Measurements from ENCODE around the gene STAB2.

STAB2 gene

GRCh38 chr12:103793512-103794045 is 206.5 kb downstream of the STAB2 start:
- H3K27me3 Mint-ChIP-seq = no peaks in the 10 kb centered on the region
- no peak overlapping the region for H3K4me3 Mint-ChIP-seq
- H3K36me3 Mint-ChIP-seq (ENCODE audit: low read depth) = peaks cover 34% of the 10 kb centered on the region
- H3K27ac Mint-ChIP-seq = no peak overlapping the region
- no peaks in the 10 kb centered on the region for H3K9me3 Mint-ChIP-seq
- ATAC-seq = no peak
- H3K4me1 Mint-ChIP-seq = no peaks in the 10 kb centered on the region
- no peak for DNase-seq

GRCh38 chr12:103794309-103795213 is 207.5 kb downstream of the STAB2 start:
- no peaks in the 10 kb centered on the region for H3K27me3 Mint-ChIP-seq
- peaks cover 34% of the 10 kb centered on the region for H3K36me3 Mint-ChIP-seq (ENCODE audit: low read depth)
- no peaks in the 10 kb centered on the region for H3K9me3 Mint-ChIP-seq
- DNase-seq (no peak), ATAC-seq (no peak)
- H3K4me3 Mint-ChIP-seq = no peak overlapping the region
- H3K4me1 Mint-ChIP-seq = no peaks in the 10 kb centered on the region
- H3K27ac Mint-ChIP-seq = no peak overlapping the region

GRCh38 chr12:103798586-103798985 is 211.5 kb downstream of the STAB2 start:
- no peak overlapping the region for H3K27ac Mint-ChIP-seq
- no peaks in the 10 kb centered on the region for H3K9me3 Mint-ChIP-seq
- H3K4me1 Mint-ChIP-seq = peaks cover 3% of the 10 kb centered on the region
- H3K36me3 Mint-ChIP-seq (ENCODE audit: low read depth) = peaks cover 28% of the 10 kb centered on the region
- no peak for DNase-seq
- no peaks in the 10 kb centered on the region for H3K27me3 Mint-ChIP-seq
- no peak for ATAC-seq
- no peak overlapping the region for H3K4me3 Mint-ChIP-seq

GRCh38 chr12:103799504-103799856 is 212.4 kb downstream of the STAB2 start:
- Mint-ChIP-seq H3K27ac (no peak overlapping the region), H3K27me3 (no peaks in the 10 kb centered on the region), H3K9me3 (no peaks in the 10 kb centered on the region), H3K4me1 (peaks cover 3% of the 10 kb centered on the region), H3K36me3 (ENCODE audit: low read depth) (peaks cover 27% of the 10 kb centered on the region), H3K4me3 (no peak overlapping the region)
- DNase-seq = no peak
- no peak for ATAC-seq

- H3K27ac Mint-ChIP-seq = no peak overlapping the region
- H3K27me3 Mint-ChIP-seq = no peaks in the 10 kb centered on the region
- ATAC-seq (no peak), DNase-seq (no peak)
- H3K4me3 Mint-ChIP-seq = no peak overlapping the region
- H3K9me3 Mint-ChIP-seq = no peaks in the 10 kb centered on the region
- peaks cover 3% of the 10 kb centered on the region for H3K4me1 Mint-ChIP-seq
- peaks cover 29% of the 10 kb centered on the region for H3K36me3 Mint-ChIP-seq (ENCODE audit: low read depth)
These were observed 213.0 kb downstream of the STAB2 start for GRCh38 chr12:103799857-103800771.

GRCh38 chr12:103801709-103802585 is 214.9 kb downstream of the STAB2 start:
- H3K4me1 Mint-ChIP-seq = peaks cover 3% of the 10 kb centered on the region
- no peak overlapping the region for H3K27ac Mint-ChIP-seq
- no peak for DNase-seq
- H3K36me3 Mint-ChIP-seq (ENCODE audit: low read depth) = peaks cover 30% of the 10 kb centered on the region
- no peaks in the 10 kb centered on the region for H3K27me3 Mint-ChIP-seq
- no peaks in the 10 kb centered on the region for H3K9me3 Mint-ChIP-seq
- ATAC-seq = no peak
- H3K4me3 Mint-ChIP-seq = no peak overlapping the region

GRCh38 chr12:103802586-103802886 is 215.5 kb downstream of the STAB2 start:
- Mint-ChIP-seq H3K9me3 (no peaks in the 10 kb centered on the region), H3K4me1 (peaks cover 3% of the 10 kb centered on the region), H3K4me3 (no peak overlapping the region), H3K36me3 (ENCODE audit: low read depth) (peaks cover 30% of the 10 kb centered on the region), H3K27me3 (no peaks in the 10 kb centered on the region), H3K27ac (no peak overlapping the region)
- no peak for ATAC-seq
- no peak for DNase-seq

- H3K27me3 Mint-ChIP-seq = no peaks in the 10 kb centered on the region
- H3K9me3 Mint-ChIP-seq = no peaks in the 10 kb centered on the region
- no peak overlapping the region for H3K27ac Mint-ChIP-seq
- ATAC-seq = no peak
- DNase-seq = no peak
- H3K4me1 Mint-ChIP-seq = peaks cover 3% of the 10 kb centered on the region
- peaks cover 20% of the 10 kb centered on the region for H3K36me3 Mint-ChIP-seq (ENCODE audit: low read depth)
- no peak overlapping the region for H3K4me3 Mint-ChIP-seq
These were observed 216.8 kb downstream of the STAB2 start for GRCh38 chr12:103803847-103804246.

- no peak for ATAC-seq
- no peak for DNase-seq
- Mint-ChIP-seq H3K36me3 (ENCODE audit: low read depth) (peaks cover 32% of the 10 kb centered on the region), H3K27ac (no peak overlapping the region), H3K4me1 (no peaks in the 10 kb centered on the region), H3K9me3 (no peaks in the 10 kb centered on the region), H3K4me3 (no peak overlapping the region), H3K27me3 (no peaks in the 10 kb centered on the region)
These were observed 218.7 kb downstream of the STAB2 start for GRCh38 chr12:103805655-103806360.

GRCh38 chr12:103806803-103807202 is 219.7 kb downstream of the STAB2 start:
- no peaks in the 10 kb centered on the region for H3K27me3 Mint-ChIP-seq
- ATAC-seq (no peak), DNase-seq (no peak)
- H3K4me1 Mint-ChIP-seq = no peaks in the 10 kb centered on the region
- no peaks in the 10 kb centered on the region for H3K9me3 Mint-ChIP-seq
- no peak overlapping the region for H3K27ac Mint-ChIP-seq
- no peak overlapping the region for H3K4me3 Mint-ChIP-seq
- H3K36me3 Mint-ChIP-seq (ENCODE audit: low read depth) = peaks cover 35% of the 10 kb centered on the region

GRCh38 chr12:103807561-103808238 is 220.6 kb downstream of the STAB2 start:
- H3K36me3 Mint-ChIP-seq (ENCODE audit: low read depth) = peaks cover 35% of the 10 kb centered on the region
- ATAC-seq (no peak), DNase-seq (no peak)
- H3K27ac Mint-ChIP-seq = no peak overlapping the region
- no peaks in the 10 kb centered on the region for H3K9me3 Mint-ChIP-seq
- H3K4me3 Mint-ChIP-seq = no peak overlapping the region
- H3K4me1 Mint-ChIP-seq = no peaks in the 10 kb centered on the region
- no peaks in the 10 kb centered on the region for H3K27me3 Mint-ChIP-seq

- Mint-ChIP-seq H3K9me3 (no peaks in the 10 kb centered on the region), H3K4me3 (no peak overlapping the region), H3K27ac (no peak overlapping the region), H3K27me3 (no peaks in the 10 kb centered on the region), H3K36me3 (ENCODE audit: low read depth) (peaks cover 35% of the 10 kb centered on the region), H3K4me1 (no peaks in the 10 kb centered on the region)
- ATAC-seq = no peak
- DNase-seq = no peak
These were observed 221.3 kb downstream of the STAB2 start for GRCh38 chr12:103808239-103808880.

- Mint-ChIP-seq H3K36me3 (ENCODE audit: low read depth) (peaks cover 40% of the 10 kb centered on the region), H3K9me3 (no peaks in the 10 kb centered on the region), H3K27me3 (no peaks in the 10 kb centered on the region), H3K4me3 (no peak overlapping the region), H3K27ac (no peak overlapping the region), H3K4me1 (no peaks in the 10 kb centered on the region)
- ATAC-seq = no peak
- no peak for DNase-seq
These were observed 222.1 kb downstream of the STAB2 start for GRCh38 chr12:103809154-103809553.

Measured in activated naive CD8-positive, alpha-beta T cell treated with anti-CD3 and anti-CD28 coated beads, Interleukin-2, amount 50 U/mL, for 24 hours (primary cell).